Kidney (tissue), 14 donors: ENCODE measurements around the gene AEBP1. TPM values are rescaled to one million over a fixed set of nuclear protein-coding genes. Genes with fewer than 3 reads are reported as not detected.

Experiments used
- DNase-seq, 5 donors: peaks; one replicate each; pipeline ENCODE4 v3.0.0-alpha.2; 2013 to 2020
- FAIRE-seq: peaks from 2 replicates; lab custom pipeline; 2012; peaks lifted over from hg19 to GRCh38; lab: Jason Lieb, UNC
- H3K27ac ChIP-seq, 2 donors: one replicate each; pipeline ENCODE4 v1.7.0; 2013; ENCODE audit warnings: low read depth in 2 of 2, low read length in 2 of 2, inconsistent platforms in 1 of 2
- H3K27me3 ChIP-seq: one replicate; pipeline ENCODE4 v1.7.1; 2013; ENCODE audit warnings: low read length, inconsistent platforms; ENCODE audit not compliant: control insufficient read depth, insufficient read depth
- H3K36me3 ChIP-seq, 3 donors: one replicate each; pipeline versions ENCODE4 v1.7.0 to v1.7.1; 2013; ENCODE audit warnings: low read length in 3 of 3, control low read depth in 1 of 3, inconsistent platforms in 1 of 3; ENCODE audit not compliant: insufficient read depth in 3 of 3, control insufficient read depth in 2 of 3
- H3K4me1 ChIP-seq, 3 donors: one replicate each; pipeline versions ENCODE4 v1.7.0 to v1.7.1; 2013; ENCODE audit warnings: low read length in 3 of 3, inconsistent platforms in 1 of 3, low read depth in 1 of 3; ENCODE audit not compliant: control insufficient read depth in 2 of 3, insufficient read depth in 2 of 3
- H3K4me3 ChIP-seq, 3 donors: one replicate each; pipeline versions ENCODE4 v1.7.0 to v1.8.1; 2013; ENCODE audit warnings: low read length in 3 of 3, control low read depth in 1 of 3, inconsistent platforms in 1 of 3
- H3K9ac ChIP-seq, 3 donors: one replicate each; pipeline versions ENCODE4 v1.7.0 to v1.7.1; 2013; ENCODE audit warnings: low read length in 3 of 3, control low read depth in 1 of 3, inconsistent platforms in 1 of 3
- H3K9me3 ChIP-seq, 3 donors: one replicate each; pipeline versions ENCODE4 v1.7.0 to v1.7.1; 2013; ENCODE audit warnings: low read length in 3 of 3, control low read depth in 1 of 3, inconsistent platforms in 1 of 3; ENCODE audit not compliant: control insufficient read depth in 2 of 3, insufficient read depth in 1 of 3
- intact Hi-C: fragments of 100-400 bp; cut with DNase I; formaldehyde crosslinking; loops from one replicate; pipeline ENCODE4 v1.11.1; 2022
- polyA plus RNA-seq: library from polyadenylated mRNA; stranded (reverse); fragments of 350-450 nt; fragmentation: Illumina TruSeq; extraction: RNeasy Lipid Tissue Mini Kit (QIAGEN cat#74804); gene quantifications from one replicate; pipeline ENCODE4 v1.2.3, GENCODE V29; 2014; ENCODE audit warnings: low read depth, low replicate concordance; ENCODE audit not compliant: insufficient read depth
- total RNA-seq: library from RNA; stranded (reverse); fragmentation: NEBNext Ultra II Directional; extraction: Animal tissue kit (Norgen Biotek cat#: 25700); gene quantifications from one replicate; pipeline ENCODE4 v1.2.1, GENCODE V29; 2021
- TF ChIP-seq, protein P1 (sequence below): IDR thresholded peaks from 3 replicates; pipeline ENCODE4 v1.5.1; 2012; ENCODE audit warnings: mild to moderate bottlenecking, moderate library complexity, borderline replicate concordance; ENCODE audit not compliant: insufficient read depth; ENCODE audit errors: extremely low read depth
- donor health status: control.
- donor health status: control.
- donor health status: control.
- donor health status: control.
- donor health status: control.
- donor health status: DM: yes; HTN: yes; CAD: no.
- donor health status: Normal renal cell carcinoma (clear cell type).

Gene AEBP1
- total and polyA plus RNA-seq, 2 donors from 2014 or later: 89.4 to 164 TPM

- no peak for FAIRE-seq
- Histone ChIP-seq H3K27ac (no peak overlapping the region), H3K9me3 (no peaks in the 10 kb centered on the region), H3K36me3 (no peaks in the 10 kb centered on the region), H3K27me3 (no peaks in the 10 kb centered on the region), H3K4me3 (no peak overlapping the region), H3K4me1 (peaks cover 0 to under 1% (median 0%) of the 10 kb centered on the region in 3 donors), H3K9ac (no peak overlapping the region)
- DNase-seq: peak in 1 of 5 donors; percentile 40
- intact Hi-C loops: no loop called here
- TF ChIP-seq, protein P1, sequence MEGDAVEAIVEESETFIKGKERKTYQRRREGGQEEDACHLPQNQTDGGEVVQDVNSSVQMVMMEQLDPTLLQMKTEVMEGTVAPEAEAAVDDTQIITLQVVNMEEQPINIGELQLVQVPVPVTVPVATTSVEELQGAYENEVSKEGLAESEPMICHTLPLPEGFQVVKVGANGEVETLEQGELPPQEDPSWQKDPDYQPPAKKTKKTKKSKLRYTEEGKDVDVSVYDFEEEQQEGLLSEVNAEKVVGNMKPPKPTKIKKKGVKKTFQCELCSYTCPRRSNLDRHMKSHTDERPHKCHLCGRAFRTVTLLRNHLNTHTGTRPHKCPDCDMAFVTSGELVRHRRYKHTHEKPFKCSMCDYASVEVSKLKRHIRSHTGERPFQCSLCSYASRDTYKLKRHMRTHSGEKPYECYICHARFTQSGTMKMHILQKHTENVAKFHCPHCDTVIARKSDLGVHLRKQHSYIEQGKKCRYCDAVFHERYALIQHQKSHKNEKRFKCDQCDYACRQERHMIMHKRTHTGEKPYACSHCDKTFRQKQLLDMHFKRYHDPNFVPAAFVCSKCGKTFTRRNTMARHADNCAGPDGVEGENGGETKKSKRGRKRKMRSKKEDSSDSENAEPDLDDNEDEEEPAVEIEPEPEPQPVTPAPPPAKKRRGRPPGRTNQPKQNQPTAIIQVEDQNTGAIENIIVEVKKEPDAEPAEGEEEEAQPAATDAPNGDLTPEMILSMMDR: no peak
Observed at GRCh38 chr7:44128721-44129582, 24.8 kb downstream of the AEBP1 start.

- H3K4me3 ChIP-seq: no peak overlapping the region
- no peak overlapping the region for H3K27ac ChIP-seq
- intact Hi-C loops: no loop called here
- no peaks in the 10 kb centered on the region for H3K9me3 ChIP-seq
- TF ChIP-seq, protein P1: no peak
- no peaks in the 10 kb centered on the region for H3K27me3 ChIP-seq
- no peak for FAIRE-seq
- no peaks in the 10 kb centered on the region for H3K4me1 ChIP-seq
- H3K9ac ChIP-seq: no peak overlapping the region
- DNase-seq: peak in 2 of 5 donors; percentile 32 to 39
- no peaks in the 10 kb centered on the region for H3K36me3 ChIP-seq
Observed at GRCh38 chr7:44131173-44132029, 27.3 kb downstream of the AEBP1 start.

GRCh38 chr7:44132039-44132438 lies 27.9 kb downstream of the AEBP1 start:
- no peak for FAIRE-seq
- no peak overlapping the region for H3K9ac ChIP-seq
- intact Hi-C loops: no loop called here

More at GRCh38 chr7:44132039-44132438, 27.9 kb downstream of the AEBP1 start:
- DNase-seq: peak; percentile 8 to 76 (median 59)
- no peaks in the 10 kb centered on the region for H3K9me3 ChIP-seq
- no peak overlapping the region for H3K4me3 ChIP-seq
- no peak overlapping the region for H3K27ac ChIP-seq
- H3K36me3 ChIP-seq: no peaks in the 10 kb centered on the region
- no peaks in the 10 kb centered on the region for H3K4me1 ChIP-seq
- H3K27me3 ChIP-seq: no peaks in the 10 kb centered on the region
- TF ChIP-seq, protein P1: no peak
